ENCODE data around the gene ERRFI1.

Gene ERRFI1

GRCh38 chr1:7991504-7992440 is 34.3 kb downstream of the ERRFI1 start:
- TF ChIP-seq ZNF274 (IDR thresholded peaks at IDR 0.05; ENCODE audit: low read depth, low read length), result no peak
- no peak overlapping the region for H3K4me3 ChIP-seq (ENCODE audit: low read length)

- TF ChIP-seq ZNF274 (IDR thresholded peaks at IDR 0.05; ENCODE audit: low read depth, low read length), result no peak
- no peak overlapping the region for H3K4me3 ChIP-seq (ENCODE audit: low read length)
Measured at GRCh38 chr1:7989762-7990428, 36.2 kb downstream of the ERRFI1 start.

- no peak for TF ChIP-seq ZNF274 (IDR thresholded peaks at IDR 0.05; ENCODE audit: low read depth, low read length)
- no peak overlapping the region for H3K4me3 ChIP-seq (ENCODE audit: low read length)
Measured at GRCh38 chr1:7988576-7988975, 37.5 kb downstream of the ERRFI1 start.

GRCh38 chr1:7987528-7987927 is 38.6 kb downstream of the ERRFI1 start:
- H3K4me3 ChIP-seq (ENCODE audit: low read length), result no peak overlapping the region
- TF ChIP-seq ZNF274 (IDR thresholded peaks at IDR 0.05; ENCODE audit: low read depth, low read length), result no peak

GRCh38 chr1:7985851-7986612 is 40.1 kb downstream of the ERRFI1 start:
- TF ChIP-seq ZNF274 (IDR thresholded peaks at IDR 0.05; ENCODE audit: low read depth, low read length), result no peak
- H3K4me3 ChIP-seq (ENCODE audit: low read length), result no peak overlapping the region

- TF ChIP-seq ZNF274 (IDR thresholded peaks at IDR 0.05; ENCODE audit: low read depth, low read length), result no peak
- H3K4me3 ChIP-seq (ENCODE audit: low read length), result no peak overlapping the region
Measured at GRCh38 chr1:7984811-7985210, 41.3 kb downstream of the ERRFI1 start.

- H3K4me3 ChIP-seq (ENCODE audit: low read length), result no peak overlapping the region
- no peak for TF ChIP-seq ZNF274 (IDR thresholded peaks at IDR 0.05; ENCODE audit: low read depth, low read length)
Measured at GRCh38 chr1:7983086-7983778, 42.9 kb downstream of the ERRFI1 start.

- no peak for TF ChIP-seq ZNF274 (IDR thresholded peaks at IDR 0.05; ENCODE audit: low read depth, low read length)
- H3K4me3 ChIP-seq (ENCODE audit: low read length), result no peak overlapping the region
Measured at GRCh38 chr1:7980984-7981383, 45.1 kb downstream of the ERRFI1 start.

GRCh38 chr1:7975212-7975865 is 50.8 kb downstream of the ERRFI1 start:
- no peak overlapping the region for H3K4me3 ChIP-seq (ENCODE audit: low read length)

GRCh38 chr1:7973086-7973485 is 53.0 kb downstream of the ERRFI1 start:
- TF ChIP-seq ZNF274 (IDR thresholded peaks at IDR 0.05; ENCODE audit: low read depth, low read length), result no peak

More at GRCh38 chr1:7975212-7975865, 50.8 kb downstream of the ERRFI1 start:
- TF ChIP-seq ZNF274 (IDR thresholded peaks at IDR 0.05; ENCODE audit: low read depth, low read length), result no peak

GRCh38 chr1:7972285-7972684 is 53.8 kb downstream of the ERRFI1 start:
- H3K4me3 ChIP-seq (ENCODE audit: low read length), result no peak overlapping the region
- TF ChIP-seq ZNF274 (IDR thresholded peaks at IDR 0.05; ENCODE audit: low read depth, low read length), result no peak

More at GRCh38 chr1:7973086-7973485, 53.0 kb downstream of the ERRFI1 start:
- no peak overlapping the region for H3K4me3 ChIP-seq (ENCODE audit: low read length)

- no peak overlapping the region for H3K4me3 ChIP-seq (ENCODE audit: low read length)
- TF ChIP-seq ZNF274 (IDR thresholded peaks at IDR 0.05; ENCODE audit: low read depth, low read length), result no peak
Measured at GRCh38 chr1:7971024-7971423, 55.1 kb downstream of the ERRFI1 start.

GRCh38 chr1:7970246-7970645 is 55.9 kb downstream of the ERRFI1 start:
- TF ChIP-seq ZNF274 (IDR thresholded peaks at IDR 0.05; ENCODE audit: low read depth, low read length), result no peak
- no peak overlapping the region for H3K4me3 ChIP-seq (ENCODE audit: low read length)
